HUDEP-2 (cell line): Measurements from ENCODE around the gene ART5.
"Not testable (repeated sequence)": the region's sequence is repeated elsewhere in the genome, so short reads cannot be mapped to it uniquely, and the experiment has no call there.

ENCODE experiments used
- DNase-seq, 76 experiments: peaks; one replicate each; lab custom pipeline; 2025; ENCODE audit not compliant: unreplicated experiment in 76 of 76; lab: John Stamatoyannopoulos, UW

Gene ART5

DNA sequence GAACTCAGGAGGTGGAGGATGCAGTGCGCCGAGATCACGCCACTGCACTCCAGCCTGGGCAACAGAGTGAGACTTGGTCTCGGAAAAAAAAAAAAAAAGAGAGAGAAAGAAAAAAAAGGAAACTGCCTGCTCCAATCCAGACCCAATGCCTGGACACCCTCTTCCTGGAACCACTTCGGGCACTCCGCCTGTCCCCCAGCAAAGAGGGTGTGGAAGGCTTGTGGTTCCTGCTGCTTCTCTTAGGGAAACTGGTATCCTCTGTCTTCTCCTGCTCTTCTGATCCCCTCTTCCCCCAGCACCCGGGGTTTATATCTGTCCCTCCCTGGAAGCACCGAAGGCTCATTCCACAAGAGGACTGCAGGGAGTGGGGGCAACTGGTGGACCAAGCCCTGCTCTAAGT is 16.5 kb upstream of the ART5 start:
- DNase-seq, result no peak

- DNase-seq, result not testable (repeated sequence)
Measured at GRCh38 chr11:3657331-3657730, 15.5 kb upstream of the ART5 start.

DNA sequence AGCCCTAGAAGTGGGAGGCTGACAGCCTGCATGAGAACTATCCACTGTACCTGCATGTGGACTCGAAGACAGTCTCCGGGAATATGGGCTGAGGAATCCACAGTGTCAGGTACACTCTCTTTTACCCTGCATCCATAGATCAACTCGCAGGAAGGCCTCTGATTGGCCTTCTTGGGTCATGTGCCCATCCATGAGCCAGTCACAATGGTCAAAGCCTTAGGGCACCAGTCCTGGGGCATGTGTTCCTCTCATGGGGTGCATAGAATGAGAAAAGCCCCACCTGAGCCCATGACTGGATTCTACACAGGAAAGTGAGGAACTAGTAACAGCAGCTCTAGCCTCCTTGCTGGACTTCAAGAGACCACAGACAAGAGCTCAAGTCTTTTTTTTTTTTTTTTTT is 13.8 kb upstream of the ART5 start:
- DNase-seq, result no peak

- DNase-seq, result not testable (repeated sequence)
Measured at GRCh38 chr11:3652514-3652913, 10.7 kb upstream of the ART5 start.

DNA sequence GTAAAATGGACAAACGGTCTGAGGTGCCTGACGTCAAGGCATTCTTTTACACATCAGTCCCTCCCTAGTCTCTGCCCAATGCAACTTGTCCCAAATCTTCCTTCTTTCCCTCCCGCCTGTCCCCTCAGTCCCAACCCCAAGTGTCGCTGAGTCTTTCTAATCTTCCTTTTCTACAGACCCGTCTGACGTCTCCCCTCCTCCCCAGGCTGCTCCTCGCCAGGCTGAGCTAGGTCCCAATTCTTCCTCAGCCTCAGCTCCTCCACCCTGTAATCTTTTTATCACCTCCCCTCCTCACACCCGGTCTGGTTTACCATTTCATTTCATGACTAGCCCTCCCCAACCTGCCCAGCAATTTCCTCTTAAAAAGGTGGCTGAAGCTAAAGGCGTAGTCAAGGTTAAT is 7.6 kb upstream of the ART5 start:
- not testable (repeated sequence) for DNase-seq

- DNase-seq, result not testable (repeated sequence)
Measured at GRCh38 chr11:3648843-3649242, 7.1 kb upstream of the ART5 start.

DNA sequence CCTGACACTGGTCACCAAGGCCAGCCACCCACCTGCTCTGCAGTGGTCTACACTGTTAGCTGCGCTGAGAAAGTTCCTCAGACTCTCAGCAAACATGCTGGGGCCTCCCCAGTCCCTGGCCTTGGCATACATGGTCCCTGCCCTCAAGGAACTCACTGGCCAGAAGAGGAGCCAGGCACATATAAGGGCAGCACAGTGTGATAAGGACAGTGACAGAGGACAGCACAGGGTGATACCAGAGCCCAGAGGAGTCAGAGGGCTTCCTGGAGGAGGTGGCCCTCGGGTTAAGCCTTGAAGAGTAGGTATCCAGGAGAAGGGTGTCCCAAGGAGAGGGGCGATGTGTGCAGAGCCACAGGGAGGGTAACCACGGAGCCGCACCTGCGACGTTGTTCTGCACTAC is 3.8 kb upstream of the ART5 start:
- no peak for DNase-seq

GRCh38 chr11:3644817-3645235 is 3.0 kb upstream of the ART5 start, which contains the start of gene ART1:
Gene ART1 (plus strand): TSS chr11:3645128. CDS start chr11:3659214, 14,086 bp downstream.
- peak in 53 of 76 experiments; percentile 3 to 72 (median 36) for DNase-seq

- peak in 15 of 76 experiments; percentile 1 to 31 (median 11) for DNase-seq
Measured at GRCh38 chr11:3643102-3643546, 1.3 kb upstream of the ART5 start.

GRCh38 chr11:3642071-3642951 is 519 bp upstream of the ART5 start:
- DNase-seq, result peak in 62 of 76 experiments; percentile 5 to 78 (median 51)

- no peak for DNase-seq
Measured at GRCh38 chr11:3641191-3641590, 601 bp downstream of the ART5 start.

- DNase-seq, result no peak
Measured at GRCh38 chr11:3639841-3640240, 2.0 kb downstream of the ART5 start.

DNA sequence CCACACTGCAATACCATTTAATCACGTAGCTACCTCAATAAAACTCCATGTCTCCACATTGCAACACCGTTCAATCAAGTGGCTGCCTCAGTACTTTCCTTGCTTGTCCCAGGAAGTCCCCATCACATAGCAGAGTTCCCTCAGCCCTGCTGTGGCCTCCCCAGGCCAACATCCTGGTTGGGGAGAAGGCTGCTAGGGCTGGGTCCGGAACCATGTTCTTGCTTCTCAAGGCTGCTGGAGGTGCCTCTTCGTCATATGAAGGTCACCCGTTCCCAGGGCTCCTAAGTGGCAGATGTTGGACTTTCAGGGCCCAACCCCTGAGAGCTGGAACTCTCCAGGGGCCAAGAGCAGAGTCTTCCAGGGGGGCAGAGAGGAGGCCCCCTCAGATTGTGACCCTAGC is 3.3 kb downstream of the ART5 start:
- no peak for DNase-seq

DNA sequence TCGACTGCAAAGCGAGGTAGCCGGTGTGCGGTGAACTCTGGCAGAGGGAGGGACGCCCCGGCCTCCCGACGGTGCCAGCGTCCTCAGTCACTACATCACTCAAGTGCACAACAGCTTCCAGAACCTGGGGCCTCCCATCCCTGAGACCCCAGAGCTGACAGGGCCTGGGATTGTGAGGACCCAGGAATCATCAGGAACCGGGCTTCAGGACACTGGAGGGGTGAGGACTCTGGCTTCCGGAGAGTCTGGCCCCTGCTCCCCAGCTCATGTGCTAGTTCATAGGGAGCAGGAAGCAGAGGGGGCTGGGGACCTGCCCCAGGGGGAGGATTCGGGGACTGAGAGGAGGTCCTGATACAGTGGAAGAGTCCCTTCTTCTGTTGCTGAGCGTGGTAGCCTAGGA is 4.6 kb downstream of the ART5 start:
- DNase-seq, result no peak

- DNase-seq, result no peak
Measured at GRCh38 chr11:3635641-3636375, 6.0 kb downstream of the ART5 start.

- DNase-seq, result no peak
Measured at GRCh38 chr11:3632070-3632660, 9.6 kb downstream of the ART5 start.

- no peak for DNase-seq
Measured at GRCh38 chr11:3631331-3631730, 10.5 kb downstream of the ART5 start.

DNA sequence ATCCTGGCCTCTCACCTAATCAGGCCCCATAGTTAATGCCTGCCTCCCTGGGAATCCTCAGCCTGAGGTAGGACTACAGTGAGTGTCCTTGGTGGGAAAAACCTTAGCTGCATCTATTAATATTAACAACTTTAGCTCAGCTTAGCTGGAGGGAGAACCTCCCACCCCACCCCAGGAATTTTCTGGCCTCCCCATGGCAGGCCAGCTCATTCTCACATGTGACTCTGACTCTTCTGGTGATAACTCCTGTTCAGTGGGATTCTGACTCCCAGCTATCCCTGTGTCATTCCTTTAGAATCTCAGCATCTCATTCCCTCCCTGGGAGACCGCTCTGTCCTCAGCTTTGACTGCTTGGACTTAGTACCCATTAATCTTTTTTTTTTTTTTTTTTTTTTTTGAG is 14.5 kb downstream of the ART5 start:
- DNase-seq, result no peak

DNA sequence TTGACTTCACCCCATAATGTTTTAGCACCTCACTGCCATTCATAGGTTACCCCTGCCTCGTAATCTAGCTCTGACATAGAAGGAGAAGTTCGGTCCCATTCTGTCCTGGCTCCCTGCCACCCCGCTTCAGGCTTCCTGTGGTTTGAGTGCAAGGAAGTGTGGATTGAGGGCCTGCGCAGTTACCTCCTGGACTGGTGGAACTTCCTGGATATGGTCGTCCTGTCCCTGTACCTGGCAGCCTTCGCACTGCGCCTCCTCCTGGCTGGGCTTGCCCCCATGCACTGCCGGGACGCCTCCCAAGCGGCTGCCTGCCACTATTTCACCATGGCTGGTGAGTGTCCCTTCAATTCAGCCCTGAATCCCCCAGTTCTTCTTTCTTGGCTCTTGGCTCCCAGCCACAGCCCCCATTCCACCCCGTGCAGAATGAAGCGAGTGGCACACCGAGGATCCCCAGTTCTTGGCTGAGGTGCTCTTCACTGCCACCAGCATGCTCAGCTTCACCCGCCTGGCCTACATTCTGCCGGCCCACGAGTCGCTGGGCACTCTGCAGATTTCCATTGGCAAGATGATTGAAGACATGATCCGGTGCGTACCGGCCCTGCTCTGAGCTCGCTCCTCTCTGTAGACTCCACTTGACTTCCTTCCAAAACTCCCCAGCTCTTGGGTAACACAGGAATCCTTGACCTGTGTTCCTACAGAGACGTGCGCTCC is 15.4 kb downstream of the ART5 start:
- no peak for DNase-seq

GRCh38 chr11:3623767-3624458 is 17.9 kb downstream of the ART5 start:
- no peak for DNase-seq
